Measurements from ENCODE around the gene JARID2.

DNA sequence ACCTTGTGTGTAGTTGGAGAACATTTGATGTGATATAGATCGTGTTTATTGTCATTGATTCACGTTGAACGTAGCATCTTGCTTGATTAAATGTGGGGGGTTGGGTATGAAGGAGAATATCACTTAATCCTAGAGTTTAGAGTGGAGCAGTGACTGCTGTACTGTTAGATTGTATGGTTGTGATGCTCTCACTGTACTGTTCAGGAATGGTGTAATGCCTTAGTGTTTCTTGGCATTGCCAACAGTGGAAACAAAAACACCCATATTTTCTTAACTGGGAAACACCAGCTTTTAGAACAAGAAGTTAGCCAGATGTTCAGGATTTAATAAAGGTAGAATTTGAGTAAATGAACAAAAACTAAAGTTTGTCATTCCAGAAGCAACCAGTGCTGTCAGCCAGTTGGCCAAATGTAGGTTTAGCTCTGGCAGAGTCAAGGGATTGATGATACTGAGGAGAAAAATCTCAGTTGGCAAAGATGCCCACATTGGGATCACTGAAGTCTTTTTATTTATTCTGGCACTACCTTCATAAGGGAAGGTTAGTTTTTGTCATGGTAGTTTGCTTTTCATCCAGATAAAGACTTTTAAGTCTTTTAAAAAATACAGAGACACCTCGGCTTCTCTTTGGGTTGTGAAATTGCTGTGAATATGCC, 129.9 kb downstream of the JARID2 start:
- TF ChIP-seq, protein P1, sequence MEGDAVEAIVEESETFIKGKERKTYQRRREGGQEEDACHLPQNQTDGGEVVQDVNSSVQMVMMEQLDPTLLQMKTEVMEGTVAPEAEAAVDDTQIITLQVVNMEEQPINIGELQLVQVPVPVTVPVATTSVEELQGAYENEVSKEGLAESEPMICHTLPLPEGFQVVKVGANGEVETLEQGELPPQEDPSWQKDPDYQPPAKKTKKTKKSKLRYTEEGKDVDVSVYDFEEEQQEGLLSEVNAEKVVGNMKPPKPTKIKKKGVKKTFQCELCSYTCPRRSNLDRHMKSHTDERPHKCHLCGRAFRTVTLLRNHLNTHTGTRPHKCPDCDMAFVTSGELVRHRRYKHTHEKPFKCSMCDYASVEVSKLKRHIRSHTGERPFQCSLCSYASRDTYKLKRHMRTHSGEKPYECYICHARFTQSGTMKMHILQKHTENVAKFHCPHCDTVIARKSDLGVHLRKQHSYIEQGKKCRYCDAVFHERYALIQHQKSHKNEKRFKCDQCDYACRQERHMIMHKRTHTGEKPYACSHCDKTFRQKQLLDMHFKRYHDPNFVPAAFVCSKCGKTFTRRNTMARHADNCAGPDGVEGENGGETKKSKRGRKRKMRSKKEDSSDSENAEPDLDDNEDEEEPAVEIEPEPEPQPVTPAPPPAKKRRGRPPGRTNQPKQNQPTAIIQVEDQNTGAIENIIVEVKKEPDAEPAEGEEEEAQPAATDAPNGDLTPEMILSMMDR (conservative IDR thresholded peaks at IDR 0.05; ENCODE audit: low read depth, low read length): no peak
- TF ChIP-seq SMC3 (IDR thresholded peaks at IDR 0.05; ENCODE audit: low read depth, low read length) (no peak), CEBPB (IDR thresholded peaks at IDR 0.05; ENCODE audit: low read depth, low read length) (no peak)
